Left hindlimb (tissue), 1 donor: ENCODE results near the gene DARS1.
"Not testable (repeated sequence)": the region's sequence is repeated elsewhere in the genome, so short reads cannot be mapped to it uniquely, and the experiment has no call there.

Experiments used
- DNase-seq: peaks from one replicate; pipeline ENCODE4 v3.0.0-alpha.2; 2018

The DARS1 gene

GRCh38 chr2:135942936-135943688 lies 42.3 kb downstream of the DARS1 start:
- no peak for DNase-seq

DNA sequence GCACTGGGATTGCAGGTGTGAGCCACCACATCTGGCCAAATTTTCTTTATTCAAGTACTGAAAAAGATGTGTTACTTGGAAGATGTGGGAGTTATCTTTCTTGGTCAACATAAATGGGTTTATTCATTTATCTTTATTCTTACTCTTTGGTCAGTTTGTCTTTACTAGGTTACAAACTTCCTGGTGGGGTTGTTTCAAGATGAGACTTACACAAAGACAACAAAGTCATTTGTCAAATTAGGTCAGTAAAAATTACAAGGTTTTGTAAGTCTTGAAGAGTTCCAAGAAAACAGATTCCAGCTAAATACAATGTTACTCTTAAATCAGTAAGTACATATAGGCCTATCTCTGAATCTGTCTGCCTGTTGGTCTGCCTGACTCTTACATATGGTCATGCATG lies 48.9 kb downstream of the DARS1 start:
- DNase-seq = no peak

DNA sequence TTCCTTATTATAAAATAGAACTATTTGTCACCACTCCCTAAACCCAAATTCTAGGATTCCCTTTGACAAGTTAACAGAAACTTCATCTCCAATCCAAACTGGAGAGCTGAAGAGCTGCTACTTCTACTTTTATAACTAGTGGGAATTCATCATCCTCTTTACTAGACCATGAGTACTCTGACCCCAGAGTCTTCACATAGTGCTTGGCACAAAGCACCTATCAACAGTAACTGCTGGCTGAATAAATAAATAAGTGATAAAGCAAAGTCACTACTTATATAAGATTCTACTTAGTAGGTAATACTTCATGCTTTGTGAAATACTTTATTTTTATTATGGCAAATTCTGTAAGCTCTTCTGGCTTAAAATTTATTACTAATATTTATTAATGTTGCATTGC lies 49.5 kb downstream of the DARS1 start:
- DNase-seq = no peak

- no peak for DNase-seq
Observed at GRCh38 chr2:135931776-135932443, 53.5 kb downstream of the DARS1 start.

DNA sequence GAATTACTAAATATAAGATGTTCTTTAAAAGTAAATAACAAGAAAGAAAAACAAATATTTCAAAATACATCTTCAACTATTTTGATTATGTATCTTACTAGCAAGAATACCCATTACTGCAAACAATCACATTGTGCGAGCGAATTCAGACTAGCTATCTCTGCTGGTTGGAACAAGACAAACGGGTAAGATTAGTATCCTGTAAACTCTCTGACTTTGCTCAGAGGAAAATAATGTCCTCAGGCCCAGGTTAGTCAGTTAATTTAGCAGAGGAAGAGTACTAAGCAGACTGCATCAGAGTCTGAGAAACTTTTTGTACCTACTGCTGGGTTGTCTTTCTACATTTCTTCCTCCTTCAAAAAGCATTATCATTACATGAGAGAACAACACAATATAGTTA lies 58.8 kb downstream of the DARS1 start:
- DNase-seq = no peak

- DNase-seq = no peak
Observed at GRCh38 chr2:135925571-135925970, 59.9 kb downstream of the DARS1 start.

GRCh38 chr2:135916207-135916606 lies 69.2 kb downstream of the DARS1 start:
- DNase-seq = no peak

GRCh38 chr2:135914485-135914884 lies 70.9 kb downstream of the DARS1 start:
- DNase-seq = no peak

DNA sequence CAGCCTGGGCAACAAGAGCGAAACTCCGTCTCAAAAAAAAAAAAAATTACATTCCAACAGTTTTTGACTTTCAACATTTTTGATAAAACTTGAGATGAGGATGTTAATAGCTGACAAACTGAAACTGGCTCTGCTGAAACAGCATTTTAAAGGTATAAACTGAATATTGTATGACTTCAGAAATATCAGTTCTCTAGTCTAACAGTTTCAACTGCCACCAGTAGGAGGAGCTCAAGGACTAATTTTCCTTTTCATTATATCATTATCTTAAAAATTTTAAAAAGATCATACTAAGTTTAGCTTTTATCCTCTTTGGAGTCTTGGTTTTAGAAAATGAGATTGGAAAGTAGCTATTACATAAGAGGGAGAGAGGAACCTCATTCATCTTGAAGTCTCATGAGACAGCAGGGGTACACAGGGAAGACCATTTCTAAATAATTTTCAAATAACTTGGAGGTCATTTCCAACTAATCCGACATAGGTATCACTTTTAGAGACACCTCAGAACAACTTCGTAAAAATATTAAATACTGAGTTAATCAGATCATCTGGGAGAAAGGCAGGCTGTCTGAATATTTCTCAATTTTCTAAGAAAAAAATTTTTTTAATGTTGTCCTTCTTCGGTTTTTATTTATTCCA lies 71.6 kb downstream of the DARS1 start:
- no peak for DNase-seq

DNA sequence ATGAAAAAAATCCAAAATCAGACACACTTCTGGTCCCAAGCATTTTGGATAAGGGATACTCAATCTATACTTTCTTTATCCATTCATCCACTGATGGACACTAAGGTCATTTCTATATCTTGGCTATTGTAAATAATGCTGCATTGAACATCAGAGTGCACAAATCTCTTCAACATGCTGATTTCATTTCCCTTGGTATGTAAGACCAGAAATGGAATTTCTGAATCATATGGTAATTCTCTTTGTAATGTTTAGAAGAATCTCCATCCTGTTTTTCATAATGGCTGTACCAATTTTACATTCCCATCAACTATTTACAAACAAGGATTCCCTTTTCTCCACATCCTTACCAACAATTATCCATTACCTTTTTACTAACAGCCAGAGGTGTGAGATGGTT lies 75.5 kb downstream of the DARS1 start:
- DNase-seq = no peak

- no peak for DNase-seq
Observed at GRCh38 chr2:135905679-135906078, 79.7 kb downstream of the DARS1 start.

GRCh38 chr2:135904341-135904989 lies 81.0 kb downstream of the DARS1 start:
- no peak for DNase-seq

DNA sequence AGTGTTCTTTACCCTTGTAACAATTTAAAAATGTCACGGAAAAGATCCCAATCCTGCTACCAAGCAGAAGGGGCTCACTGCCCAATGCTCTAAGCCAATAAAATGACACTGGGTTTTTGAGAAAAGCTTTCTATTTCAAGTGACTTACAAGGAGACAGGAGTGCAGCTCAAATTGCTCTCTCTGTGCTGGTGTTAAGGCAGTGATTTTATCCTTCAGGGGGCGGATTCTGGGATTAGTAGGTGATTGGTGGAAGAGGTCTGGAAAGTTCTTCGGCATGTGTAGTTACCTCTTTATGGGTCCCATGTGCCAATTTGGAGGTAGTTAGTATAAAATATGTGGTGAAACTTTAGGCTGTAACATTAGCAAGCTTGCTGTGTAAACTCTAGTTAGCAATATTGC lies 81.8 kb downstream of the DARS1 start:
- DNase-seq = no peak

GRCh38 chr2:135899567-135899966 lies 85.9 kb downstream of the DARS1 start:
- no peak for DNase-seq

- DNase-seq = no peak
Observed at GRCh38 chr2:135898234-135898786, 87.1 kb downstream of the DARS1 start.

DNA sequence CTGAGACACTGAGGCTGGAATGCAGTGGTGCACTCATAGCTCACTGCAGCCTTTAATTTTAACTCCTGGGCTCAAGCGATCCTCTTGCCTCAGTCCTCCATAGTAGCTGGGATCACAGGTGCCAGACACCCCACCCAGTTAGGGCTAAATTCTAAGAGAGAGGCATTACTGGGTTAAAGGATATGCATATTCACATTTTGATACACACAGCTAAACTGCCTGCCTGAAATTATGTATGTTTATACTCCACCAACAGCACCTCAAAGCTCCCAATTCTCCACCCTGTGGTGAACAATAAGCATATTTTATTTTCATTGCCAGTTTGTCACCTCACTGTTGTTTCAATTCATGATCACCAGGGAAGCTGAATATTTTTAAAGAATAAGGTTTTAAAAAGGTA lies 90.5 kb downstream of the DARS1 start:
- DNase-seq = no peak

DNA sequence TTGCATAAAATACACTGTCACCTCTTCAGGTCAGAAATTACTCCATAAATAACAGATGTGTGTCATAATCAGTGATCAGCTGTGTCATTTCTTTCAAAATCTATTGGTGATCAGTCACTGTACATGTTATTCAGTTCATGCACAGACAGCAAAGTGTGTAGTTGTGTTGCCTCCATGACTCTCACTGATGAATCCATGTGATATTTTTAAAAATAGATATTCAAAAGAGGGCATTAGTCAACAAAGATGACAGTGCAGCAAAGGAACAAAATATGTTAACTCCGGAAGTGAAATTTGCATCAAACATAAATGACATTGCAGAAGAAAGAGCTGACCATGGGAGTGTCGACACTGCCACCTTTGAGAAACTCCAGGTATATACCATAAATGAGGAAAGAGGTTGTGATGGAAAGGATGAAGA lies 92.0 kb downstream of the DARS1 start:
- DNase-seq = no peak

DNA sequence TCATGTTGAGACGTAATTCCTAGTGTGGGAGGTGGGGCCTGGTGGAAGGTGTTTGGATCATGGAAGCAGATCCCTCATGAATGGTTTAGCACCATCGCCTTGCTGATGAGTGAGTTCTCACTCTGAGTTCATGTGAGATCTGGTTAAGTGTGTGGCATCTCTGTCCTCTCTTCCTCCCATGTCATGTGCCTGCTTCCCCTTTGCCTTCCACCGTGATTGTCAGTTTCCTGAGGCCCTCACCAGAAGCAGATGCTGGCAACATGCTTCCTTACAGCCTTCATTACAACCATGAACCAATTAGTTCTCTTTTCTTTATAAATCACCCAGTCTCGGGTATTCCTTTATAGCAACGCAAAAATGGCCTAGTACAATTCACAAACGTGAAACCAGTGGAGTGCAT lies 94.6 kb downstream of the DARS1 start:
- DNase-seq = no peak

- DNase-seq = no peak
Observed at GRCh38 chr2:135890149-135890548, 95.3 kb downstream of the DARS1 start.

DNA sequence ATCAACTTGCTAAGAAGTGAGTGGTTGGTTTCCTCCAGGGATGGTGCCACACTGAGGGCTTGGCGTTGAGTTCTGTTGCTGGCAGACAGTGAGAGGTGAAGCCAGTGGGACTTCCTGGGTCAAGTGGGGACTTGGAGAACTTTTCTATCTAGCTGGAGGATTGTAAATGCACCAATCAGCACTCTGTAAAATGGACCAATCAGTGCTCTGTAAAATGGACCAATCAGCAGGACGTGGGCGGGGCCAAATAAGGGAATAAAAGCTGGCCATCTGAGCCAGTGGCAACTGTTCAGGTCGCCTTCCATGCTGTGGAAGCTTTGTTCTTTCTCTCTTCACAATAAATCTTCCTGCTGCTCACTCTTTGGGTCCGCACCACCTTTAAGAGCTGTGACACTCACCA lies 96.8 kb downstream of the DARS1 start:
- DNase-seq = not testable (repeated sequence)

- no peak for DNase-seq
Observed at GRCh38 chr2:135885709-135886108, 99.7 kb downstream of the DARS1 start.

- DNase-seq = no peak
Observed at GRCh38 chr2:135882415-135882814, 103.0 kb downstream of the DARS1 start.

- DNase-seq = not testable (repeated sequence)
Observed at GRCh38 chr2:135876770-135877169, 108.7 kb downstream of the DARS1 start.
